Kidney (tissue), 14 donors: ENCODE data around the gene CCDC197. TPM values are rescaled to one million over a fixed set of nuclear protein-coding genes. Genes with fewer than 3 reads are reported as not detected.

ENCODE experiments used
- DNase-seq, 5 donors: peaks; one replicate each; pipeline ENCODE4 v3.0.0-alpha.2; 2013 to 2020
- FAIRE-seq: peaks from 2 replicates; lab custom pipeline; 2012; peaks lifted over from hg19 to GRCh38; lab: Jason Lieb, UNC
- H3K27ac ChIP-seq, 2 donors: one replicate each; pipeline ENCODE4 v1.7.0; 2013; ENCODE audit warnings: low read depth in 2 of 2, low read length in 2 of 2, inconsistent platforms in 1 of 2
- H3K27me3 ChIP-seq: one replicate; pipeline ENCODE4 v1.7.1; 2013; ENCODE audit warnings: low read length, inconsistent platforms; ENCODE audit not compliant: control insufficient read depth, insufficient read depth
- H3K36me3 ChIP-seq, 3 donors: one replicate each; pipeline versions ENCODE4 v1.7.0 to v1.7.1; 2013; ENCODE audit warnings: low read length in 3 of 3, control low read depth in 1 of 3, inconsistent platforms in 1 of 3; ENCODE audit not compliant: insufficient read depth in 3 of 3, control insufficient read depth in 2 of 3
- H3K4me1 ChIP-seq, 3 donors: one replicate each; pipeline versions ENCODE4 v1.7.0 to v1.7.1; 2013; ENCODE audit warnings: low read length in 3 of 3, inconsistent platforms in 1 of 3, low read depth in 1 of 3; ENCODE audit not compliant: control insufficient read depth in 2 of 3, insufficient read depth in 2 of 3
- H3K4me3 ChIP-seq, 3 donors: one replicate each; pipeline versions ENCODE4 v1.7.0 to v1.8.1; 2013; ENCODE audit warnings: low read length in 3 of 3, control low read depth in 1 of 3, inconsistent platforms in 1 of 3
- H3K9ac ChIP-seq, 3 donors: one replicate each; pipeline versions ENCODE4 v1.7.0 to v1.7.1; 2013; ENCODE audit warnings: low read length in 3 of 3, control low read depth in 1 of 3, inconsistent platforms in 1 of 3
- H3K9me3 ChIP-seq, 3 donors: one replicate each; pipeline versions ENCODE4 v1.7.0 to v1.7.1; 2013; ENCODE audit warnings: low read length in 3 of 3, control low read depth in 1 of 3, inconsistent platforms in 1 of 3; ENCODE audit not compliant: control insufficient read depth in 2 of 3, insufficient read depth in 1 of 3
- CTCF ChIP-seq: IDR thresholded peaks from 3 replicates; pipeline ENCODE4 v1.5.1; 2012; ENCODE audit warnings: mild to moderate bottlenecking, moderate library complexity, borderline replicate concordance; ENCODE audit not compliant: insufficient read depth; ENCODE audit errors: extremely low read depth
- intact Hi-C: fragments of 100-400 bp; cut with DNase I; formaldehyde crosslinking; loops from one replicate; pipeline ENCODE4 v1.11.1; 2022
- polyA plus RNA-seq: library from polyadenylated mRNA; stranded (reverse); fragments of 350-450 nt; fragmentation: Illumina TruSeq; extraction: RNeasy Lipid Tissue Mini Kit (QIAGEN cat#74804); gene quantifications from one replicate; pipeline ENCODE4 v1.2.3, GENCODE V29; 2014; ENCODE audit warnings: low read depth, low replicate concordance; ENCODE audit not compliant: insufficient read depth
- total RNA-seq: library from RNA; stranded (reverse); fragmentation: NEBNext Ultra II Directional; extraction: Animal tissue kit (Norgen Biotek cat#: 25700); gene quantifications from one replicate; pipeline ENCODE4 v1.2.1, GENCODE V29; 2021
- donor health status: control.
- donor health status: control.
- donor health status: control.
- donor health status: control.
- donor health status: control.
- donor health status: DM: yes; HTN: yes; CAD: no.
- donor health status: Normal renal cell carcinoma (clear cell type).

Gene CCDC197
- total and polyA plus RNA-seq, 2 donors from 2014 or later, result not detected

DNA sequence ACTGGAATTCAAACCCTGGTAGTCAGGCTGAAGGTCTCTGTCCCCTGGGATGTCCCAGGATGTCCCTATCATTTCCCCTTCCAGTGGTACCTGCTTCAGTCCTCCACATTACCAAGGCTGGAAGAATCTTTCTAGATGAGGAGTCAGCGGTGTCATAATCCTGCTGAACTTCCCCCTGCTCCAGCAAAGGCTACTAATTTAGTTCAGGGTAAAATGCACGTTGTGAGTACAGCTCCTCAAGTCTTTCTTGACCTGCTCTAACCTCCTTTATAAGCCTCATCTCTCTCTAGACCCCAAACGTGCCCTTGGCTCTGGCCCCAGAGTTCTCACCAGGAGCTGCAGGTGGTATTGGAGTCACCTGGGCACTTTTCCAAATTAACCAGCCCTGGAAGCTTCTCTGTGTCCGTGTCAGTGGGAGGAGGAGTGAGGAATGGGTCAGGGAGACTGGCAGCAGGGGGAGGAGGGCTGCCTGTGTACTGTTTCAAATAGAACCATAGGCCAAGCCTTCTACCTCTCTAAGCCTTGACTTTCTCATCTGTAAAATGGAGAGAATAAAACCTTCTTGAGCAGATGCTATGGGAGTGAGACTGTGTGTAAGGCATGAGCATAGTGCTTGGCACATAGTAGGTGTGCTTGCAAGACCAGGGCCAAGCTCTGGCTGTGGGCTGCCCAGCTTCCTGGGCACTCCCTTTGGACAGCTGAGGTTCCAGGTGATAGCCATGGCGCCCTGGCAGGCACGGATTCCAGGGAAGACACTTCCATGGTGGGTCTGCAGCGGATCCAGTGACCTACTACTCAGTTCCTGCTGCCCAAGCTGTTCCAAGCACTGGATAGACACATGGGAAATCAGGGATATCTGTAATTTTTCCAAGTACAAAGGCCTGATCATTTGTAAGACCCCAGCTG is 45.2 kb upstream of the CCDC197 start:
- DNase-seq, result no peak
- no peaks in the 10 kb centered on the region for H3K9me3 ChIP-seq
- no peak overlapping the region for H3K4me3 ChIP-seq
- no peaks in the 10 kb centered on the region for H3K4me1 ChIP-seq
- no peaks in the 10 kb centered on the region for H3K36me3 ChIP-seq
- no peak for FAIRE-seq
- H3K9ac ChIP-seq, result no peak overlapping the region
- TF ChIP-seq CTCF, result no peak
- H3K27me3 ChIP-seq, result no peaks in the 10 kb centered on the region
- no peak overlapping the region for H3K27ac ChIP-seq
- intact Hi-C loops, result no loop called here

DNA sequence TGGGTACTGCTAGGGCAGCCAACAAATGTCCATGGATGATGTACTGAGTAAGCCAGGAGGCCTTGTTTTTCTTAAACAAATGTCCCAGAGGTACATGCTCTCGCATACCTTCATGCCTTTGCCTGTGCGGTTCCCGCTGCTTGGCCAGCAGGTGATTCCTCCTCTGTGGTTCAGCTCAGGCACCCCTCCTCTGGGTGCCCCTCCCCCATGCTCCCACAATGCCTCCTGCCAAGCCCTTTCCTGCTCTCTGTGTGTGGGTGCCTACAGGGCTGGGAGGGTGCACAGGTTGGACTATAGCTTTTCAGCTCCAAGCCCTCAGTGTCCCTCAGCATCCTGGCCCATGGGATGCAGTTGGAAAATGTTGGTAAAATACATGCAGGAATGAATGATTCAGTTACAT is 44.3 kb upstream of the CCDC197 start:
- Histone ChIP-seq H3K9me3 (no peaks in the 10 kb centered on the region), H3K9ac (no peak overlapping the region), H3K27ac (no peak overlapping the region), H3K36me3 (no peaks in the 10 kb centered on the region), H3K27me3 (no peaks in the 10 kb centered on the region), H3K4me3 (no peak overlapping the region), H3K4me1 (peaks cover 0 to 3% (median 0%) of the 10 kb centered on the region in 3 donors)
- TF ChIP-seq CTCF, result no peak
- FAIRE-seq (no peak), DNase-seq (no peak)
- intact Hi-C loops, result no loop called here

- intact Hi-C loops, result no loop called here
- TF ChIP-seq CTCF, result no peak
- no peaks in the 10 kb centered on the region for H3K27me3 ChIP-seq
- FAIRE-seq (no peak), DNase-seq (no peak)
- H3K4me1 ChIP-seq, result peaks cover 0 to 3% (median 0%) of the 10 kb centered on the region in 3 donors
- H3K27ac ChIP-seq, result no peak overlapping the region
- no peaks in the 10 kb centered on the region for H3K36me3 ChIP-seq
- H3K9ac ChIP-seq, result no peak overlapping the region
- H3K9me3 ChIP-seq, result no peaks in the 10 kb centered on the region
- H3K4me3 ChIP-seq, result no peak overlapping the region
These were observed 43.8 kb upstream of the CCDC197 start for GRCh38 chr14:93953263-93953662.
